GM21529 (cell line): ENCODE results near the gene PIK3CB.
"Not testable (repeated sequence)": the region's sequence is repeated elsewhere in the genome, so short reads cannot be mapped to it uniquely, and the experiment has no call there.

ENCODE experiments used
- ATAC-seq: cut with Tn5 transposase; IDR thresholded peaks from one replicate; pipeline ENCODE4 v1.9.1; 2021; ENCODE audit not compliant: unreplicated experiment

PIK3CB gene

DNA sequence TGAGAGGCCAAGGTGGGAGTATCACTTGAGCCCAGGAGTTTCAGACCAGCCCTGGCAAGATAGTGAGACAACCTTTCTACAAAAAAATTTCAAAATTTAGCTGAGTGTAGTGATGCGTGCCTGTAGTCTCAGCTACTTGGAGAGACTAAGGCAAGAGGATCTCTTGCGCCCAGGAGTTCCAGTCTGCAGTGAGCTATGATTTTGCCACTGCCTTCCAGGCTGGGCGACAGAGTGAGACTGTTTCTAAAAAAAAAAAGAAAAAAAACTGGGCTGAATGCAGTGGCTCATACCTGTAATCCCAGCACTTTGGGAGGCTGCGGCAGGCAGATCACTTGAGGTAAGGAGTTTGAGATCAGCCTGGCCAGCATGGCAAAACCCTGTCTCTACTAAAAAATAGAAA lies 14.0 kb upstream of the PIK3CB start:
- no peak for ATAC-seq

DNA sequence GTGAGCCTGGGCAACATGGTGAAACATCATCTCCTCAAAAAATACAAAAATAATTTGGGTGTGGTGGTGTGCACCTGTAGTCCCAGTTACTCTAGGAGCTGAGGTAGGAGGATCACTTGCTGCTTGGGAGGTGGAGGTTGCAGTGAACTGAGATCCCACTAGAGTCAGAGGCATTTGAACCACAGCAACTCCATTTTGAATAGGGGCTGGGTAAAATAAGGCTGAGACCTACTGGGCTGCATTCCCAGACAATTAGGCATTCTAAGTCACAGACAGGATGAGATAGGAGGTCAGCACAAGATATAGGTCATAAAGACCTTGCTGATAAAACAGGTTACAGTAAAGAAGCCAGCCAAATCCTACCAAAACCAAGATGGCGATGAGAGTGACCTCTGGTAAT lies 12.1 kb upstream of the PIK3CB start:
- not testable (repeated sequence) for ATAC-seq

DNA sequence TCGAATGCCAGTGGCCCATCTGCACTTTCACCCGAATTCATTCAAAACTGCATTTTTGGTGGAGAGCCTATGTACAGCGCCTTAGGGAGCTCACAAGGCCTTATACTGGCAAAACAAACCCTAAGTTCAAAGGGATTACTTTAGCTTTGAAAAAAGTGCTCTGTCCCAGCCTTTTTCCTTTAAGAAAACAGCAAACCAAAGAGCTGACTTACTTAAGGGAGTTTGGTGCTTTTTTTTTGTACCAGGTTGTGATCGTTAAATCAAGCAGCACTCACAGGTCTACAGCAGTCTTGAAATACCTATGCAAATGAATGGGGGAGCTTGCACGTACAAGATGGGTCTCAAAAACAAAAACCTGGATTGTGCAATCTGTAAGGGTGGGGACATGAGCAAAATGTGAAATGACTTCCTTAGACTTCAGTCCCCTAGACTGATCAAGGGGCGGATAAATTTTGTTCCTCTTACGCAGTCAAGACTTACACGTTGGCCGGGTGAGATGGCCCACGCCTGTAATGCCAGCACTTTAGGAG lies 11.6 kb upstream of the PIK3CB start:
- no peak for ATAC-seq

- ATAC-seq = no peak
Measured at GRCh38 chr3:138845771-138846173, 11.0 kb upstream of the PIK3CB start.

- ATAC-seq = no peak
Measured at GRCh38 chr3:138845181-138845601, 10.5 kb upstream of the PIK3CB start.

DNA sequence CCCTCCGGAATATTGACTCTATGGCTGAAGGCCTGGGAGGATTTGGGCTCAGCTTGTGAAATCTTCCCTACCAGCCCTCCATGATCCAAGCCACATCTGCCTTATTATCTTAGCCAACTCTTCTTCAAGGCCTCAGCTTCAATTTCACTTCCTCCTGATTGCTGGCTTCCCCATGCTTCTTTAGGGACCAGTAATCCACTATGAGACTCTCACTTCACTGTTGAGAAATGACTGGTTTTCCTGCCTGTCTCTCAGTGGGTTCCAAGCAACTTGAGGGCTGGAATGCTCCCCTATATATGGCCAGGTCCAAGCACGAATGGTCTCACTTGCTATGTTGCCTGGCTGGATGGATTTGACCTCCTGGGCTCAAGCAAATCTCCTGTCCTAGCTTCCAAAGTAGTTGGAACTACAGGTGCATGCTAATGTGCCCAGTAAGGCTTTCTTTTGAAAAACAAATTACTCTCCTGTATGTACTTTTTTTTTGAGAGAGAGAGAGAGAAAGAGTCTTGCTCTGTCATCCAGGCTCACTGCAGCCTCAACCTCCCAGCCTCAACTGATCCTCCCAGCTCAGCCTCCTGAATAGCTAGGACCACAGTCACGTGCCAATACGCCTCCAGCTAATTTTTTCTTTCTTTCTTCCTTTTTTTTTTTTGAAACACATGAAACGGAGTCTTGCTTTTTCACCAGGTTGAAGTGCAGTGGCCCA lies 7.9 kb upstream of the PIK3CB start:
- ATAC-seq = peak; percentile 90

GRCh38 chr3:138838385-138838784 lies 3.7 kb upstream of the PIK3CB start:
- not testable (repeated sequence) for ATAC-seq

DNA sequence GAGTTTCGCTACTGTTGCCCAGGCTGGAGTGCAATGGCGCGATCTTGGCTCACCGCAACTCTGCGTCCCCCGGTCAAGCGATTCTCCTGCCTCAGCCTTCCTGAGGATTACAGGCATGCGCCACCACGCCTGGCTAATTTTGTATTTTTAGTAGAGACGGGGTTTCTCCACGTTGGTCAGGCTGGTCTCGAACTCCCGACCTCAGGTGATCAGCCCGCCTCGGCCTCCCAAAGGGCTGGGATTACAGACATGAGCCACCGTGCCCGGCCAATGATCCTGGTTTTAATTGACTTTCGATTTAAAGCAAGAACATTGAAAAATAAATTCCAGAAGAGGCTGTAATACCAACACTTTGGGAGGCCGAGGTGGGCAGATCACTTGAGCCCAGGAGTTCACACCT lies 1.1 kb upstream of the PIK3CB start:
- ATAC-seq = not testable (repeated sequence)

- ATAC-seq = no peak
Measured at GRCh38 chr3:138835397-138835757, 649 bp upstream of the PIK3CB start.

DNA sequence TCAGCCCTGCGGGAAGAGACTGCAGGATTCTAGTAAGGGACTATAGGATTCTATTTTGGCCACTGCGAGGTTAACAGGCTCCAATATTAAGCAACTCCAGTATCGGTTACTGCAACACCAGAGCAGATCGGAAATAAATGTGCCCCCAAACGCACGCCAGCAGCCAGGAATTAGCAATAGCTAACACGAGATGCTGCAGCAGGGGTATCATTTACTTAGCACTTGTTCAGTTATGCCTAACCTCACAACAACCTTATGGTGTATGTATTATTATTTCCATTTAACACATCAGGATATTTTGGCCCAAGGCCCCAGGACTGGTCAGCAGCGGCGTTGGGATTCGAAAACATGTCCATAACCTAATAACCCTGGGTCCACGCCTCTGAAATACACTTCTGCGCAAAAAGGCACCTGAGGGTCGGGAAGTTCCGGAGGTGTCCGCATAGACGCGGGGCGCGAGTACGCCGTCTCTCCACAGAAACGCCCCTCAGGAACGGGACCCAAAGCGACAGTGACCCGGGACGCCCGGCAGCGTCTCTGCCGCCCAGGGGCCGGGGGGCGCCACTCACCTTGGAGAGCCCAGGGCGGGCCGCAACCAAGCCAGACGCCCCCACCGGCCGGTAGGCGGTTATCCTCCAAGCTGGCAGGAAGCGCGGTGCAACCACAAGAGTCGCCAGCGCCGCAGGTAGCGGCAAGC lies 681 bp downstream of the PIK3CB start:
- peak; percentile 45 for ATAC-seq

DNA sequence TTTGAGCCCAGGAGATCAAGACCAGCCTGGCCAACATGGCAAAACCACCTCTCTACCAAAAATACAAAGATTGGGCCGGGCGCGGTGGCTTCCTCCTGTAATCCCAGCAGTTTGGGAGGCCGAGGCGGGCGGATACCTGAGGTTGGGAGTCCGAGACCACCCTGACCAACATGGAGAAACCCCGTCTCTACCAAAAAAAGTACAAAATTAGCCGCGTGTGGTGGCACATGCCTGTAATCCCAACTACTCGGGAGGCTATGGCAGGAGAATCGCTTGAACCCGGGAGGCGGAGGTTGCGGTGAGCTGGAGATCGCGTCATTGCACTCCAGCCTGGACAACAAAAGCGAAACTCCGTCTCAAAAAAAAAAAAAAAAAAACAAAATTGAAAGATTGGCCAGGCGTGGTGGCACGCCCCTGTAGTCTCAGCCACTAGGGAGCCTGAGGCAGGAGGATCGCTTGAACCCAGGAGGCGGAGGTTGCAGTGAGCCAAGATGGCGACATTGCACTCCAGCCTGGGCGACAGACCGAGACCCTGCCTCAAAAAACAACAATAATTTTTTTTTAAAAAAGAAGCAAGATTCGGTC lies 2.2 kb downstream of the PIK3CB start:
- not testable (repeated sequence) for ATAC-seq

DNA sequence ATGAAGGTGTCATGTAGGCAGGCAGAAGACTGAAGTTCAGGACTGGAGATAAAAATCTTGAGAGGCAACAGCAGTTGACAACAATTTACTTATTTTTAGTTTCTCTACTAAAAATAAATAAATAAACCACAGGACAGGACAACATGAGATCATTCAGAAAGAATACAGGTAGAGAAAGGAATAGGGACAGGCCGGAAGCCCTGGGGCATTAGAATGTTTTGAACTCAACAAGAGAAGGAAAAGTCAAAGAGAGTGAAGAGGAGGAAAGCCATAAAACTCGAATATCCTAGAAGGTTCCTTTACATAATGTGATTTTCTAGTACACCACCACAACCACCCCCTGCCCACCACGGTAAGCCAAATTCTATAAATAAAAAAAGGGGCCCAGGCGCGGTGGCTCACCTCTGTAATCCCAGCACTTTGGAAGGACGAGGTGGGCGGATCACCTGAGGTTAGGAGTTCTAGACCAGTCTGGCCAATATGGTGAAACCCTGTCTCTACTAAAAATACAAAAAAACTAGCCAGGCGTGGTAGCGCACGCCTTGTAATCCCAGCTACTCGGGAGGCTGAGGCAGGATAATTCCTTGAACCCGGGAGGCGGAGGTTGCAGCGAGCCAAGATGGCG lies 4.7 kb downstream of the PIK3CB start:
- no peak for ATAC-seq

DNA sequence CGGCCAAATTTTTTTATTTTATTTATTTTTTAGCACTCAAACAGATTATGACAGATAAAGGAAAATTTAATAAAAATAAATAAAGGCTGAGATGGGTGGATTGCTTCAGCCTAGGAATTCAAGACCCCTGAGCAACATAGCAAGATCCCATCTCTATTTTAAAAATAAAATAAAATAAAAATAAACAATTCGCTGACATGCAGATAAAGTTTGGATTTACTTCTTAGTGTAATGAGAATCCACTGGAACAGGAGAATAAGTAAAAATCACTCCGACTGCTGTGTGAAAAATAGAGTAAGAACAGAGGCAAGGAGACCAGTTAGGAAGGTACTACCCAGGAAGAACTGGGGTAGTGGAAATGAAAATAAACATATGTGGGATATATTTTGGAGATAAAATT lies 5.6 kb downstream of the PIK3CB start:
- no peak for ATAC-seq

- ATAC-seq = no peak
Measured at GRCh38 chr3:138827222-138827621, 7.5 kb downstream of the PIK3CB start.

GRCh38 chr3:138825336-138825735 lies 9.4 kb downstream of the PIK3CB start:
- no peak for ATAC-seq

GRCh38 chr3:138824114-138824506 lies 10.6 kb downstream of the PIK3CB start:
- no peak for ATAC-seq

DNA sequence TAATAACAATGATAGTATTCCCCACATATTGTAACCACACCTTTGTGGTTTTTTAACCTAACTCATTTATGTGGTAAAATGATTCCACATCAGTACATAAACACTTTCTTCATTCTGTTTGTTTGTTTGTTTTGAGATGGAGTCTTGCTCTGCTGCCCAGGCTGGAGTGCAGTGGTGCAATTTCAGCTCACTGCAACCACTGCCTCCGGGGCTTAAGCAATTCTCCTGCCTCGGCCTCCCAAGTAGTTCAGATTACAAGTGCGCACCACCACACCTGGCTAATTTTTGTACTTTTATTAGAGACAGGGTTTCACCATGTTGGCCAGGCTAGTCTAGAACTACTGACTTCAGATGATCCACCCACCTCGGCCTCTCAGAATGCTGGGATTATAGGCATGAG lies 14.3 kb downstream of the PIK3CB start:
- ATAC-seq = not testable (repeated sequence)

DNA sequence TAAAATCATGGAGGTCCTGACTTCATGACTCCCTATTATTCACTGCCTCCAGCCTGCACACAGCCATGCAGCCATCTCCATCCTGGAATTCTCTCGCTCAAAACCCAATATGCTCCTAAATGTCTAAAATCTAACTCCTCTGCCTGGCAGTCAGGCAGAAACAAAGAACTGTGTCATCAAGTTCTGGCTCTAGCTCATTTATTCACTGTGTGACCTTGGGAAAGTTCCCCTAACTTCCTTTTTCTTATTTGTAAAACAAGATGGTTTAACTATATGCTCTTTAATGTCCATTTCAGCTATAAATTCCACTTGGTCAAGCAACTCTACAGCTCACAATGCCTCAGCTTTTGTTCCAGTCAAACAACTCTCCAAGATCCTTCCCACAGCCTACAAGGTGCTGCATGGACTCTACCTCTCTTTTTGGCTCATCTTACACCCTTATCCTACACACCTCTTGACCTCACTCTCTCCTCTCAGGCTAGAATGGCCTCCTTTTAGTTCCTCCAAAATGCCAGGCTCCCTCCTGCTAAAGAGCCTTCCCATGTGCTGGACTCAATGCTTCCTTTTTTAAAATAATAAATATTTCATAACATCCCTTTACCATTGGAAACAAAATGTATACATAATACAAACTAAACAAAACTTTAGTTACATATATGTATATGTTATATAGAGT lies 16.4 kb downstream of the PIK3CB start:
- no peak for ATAC-seq

DNA sequence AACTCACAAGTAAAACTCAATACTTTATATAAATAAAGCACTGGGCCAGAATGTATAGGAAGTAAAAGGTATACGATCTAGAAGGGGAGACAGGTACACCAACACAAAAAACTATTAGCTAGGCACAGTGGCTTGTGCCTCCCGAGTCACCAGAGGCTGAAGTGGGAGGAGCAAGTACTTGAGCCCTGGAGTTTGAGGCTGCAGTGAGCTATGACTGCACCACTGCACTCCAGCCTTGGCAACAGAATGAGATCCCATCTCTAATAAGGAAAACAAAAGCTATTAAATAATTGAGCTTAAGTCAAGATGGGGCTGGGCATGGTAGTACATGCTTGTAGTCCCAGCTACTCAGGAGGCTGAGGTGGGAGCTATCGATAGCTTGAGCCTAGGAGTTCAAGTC lies 17.0 kb downstream of the PIK3CB start:
- no peak for ATAC-seq

DNA sequence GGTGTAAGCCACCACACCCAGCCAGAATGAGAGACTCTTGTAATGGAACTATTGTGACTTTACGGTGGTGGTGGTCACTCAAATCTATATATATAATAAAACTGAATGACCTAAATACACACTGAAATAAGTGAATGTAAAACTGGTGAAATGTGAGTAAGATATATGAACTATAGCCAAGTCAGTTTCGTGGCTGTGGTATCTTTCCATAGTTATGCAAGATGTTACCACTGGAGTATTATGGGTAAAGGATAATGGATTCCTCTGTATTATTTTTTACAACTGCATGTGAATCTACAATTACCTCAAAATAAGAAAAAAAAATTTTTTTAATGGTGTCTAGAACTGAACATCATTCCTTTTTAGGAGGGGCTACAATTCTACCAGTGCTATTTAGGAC lies 21.9 kb downstream of the PIK3CB start:
- no peak for ATAC-seq
